AG09319 (cell line): ENCODE data around the gene ASCL3.
"Not testable (repeated sequence)": the region's sequence is repeated elsewhere in the genome, so short reads cannot be mapped to it uniquely, and the experiment has no call there.

Source experiments
- DNase-seq: peaks from one replicate; pipeline ENCODE4 v3.0.0-alpha.2; 2010; ENCODE audit warnings: low read depth; ENCODE audit errors: extremely low read depth
- TF ChIP-seq, protein P1 (sequence below): IDR thresholded peaks from 2 replicates; pipeline ENCODE4 v1.5.1; 2011; ENCODE audit warnings: low read depth, mild to moderate bottlenecking, inconsistent platforms, low read length, moderate library complexity

ASCL3 gene, protein sequence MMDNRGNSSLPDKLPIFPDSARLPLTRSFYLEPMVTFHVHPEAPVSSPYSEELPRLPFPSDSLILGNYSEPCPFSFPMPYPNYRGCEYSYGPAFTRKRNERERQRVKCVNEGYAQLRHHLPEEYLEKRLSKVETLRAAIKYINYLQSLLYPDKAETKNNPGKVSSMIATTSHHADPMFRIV

DNA sequence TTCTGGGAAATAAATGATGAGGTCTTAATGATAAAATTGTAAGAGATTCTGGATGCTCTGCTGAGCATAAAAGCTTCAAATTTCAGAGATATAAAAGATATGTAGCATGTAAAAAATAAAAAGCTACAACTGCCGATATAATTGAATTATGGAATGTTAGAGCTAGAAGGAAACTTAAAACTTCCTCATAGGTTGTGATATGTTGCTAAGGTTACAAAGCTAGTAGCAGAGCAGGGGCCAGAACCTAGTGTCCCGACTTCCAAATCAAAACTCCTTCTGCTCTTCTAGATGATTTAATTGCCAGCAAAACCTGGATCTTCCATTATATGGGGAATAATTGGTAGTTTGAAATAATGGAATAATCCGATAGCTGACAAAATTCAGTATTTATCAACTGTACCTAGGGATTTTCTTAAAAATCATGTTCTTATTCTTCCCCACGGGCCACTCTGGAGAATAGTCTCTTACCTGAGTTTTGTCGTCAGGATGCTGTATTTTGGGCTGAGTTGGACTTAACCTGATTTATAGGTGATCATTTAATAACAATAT, at the start of gene ASCL3:
TSS of gene ASCL3 (minus strand) at position 499 of the 549 bp plus-strand sequence. CDS start 4,855 bp downstream, outside the sequence.
- TF ChIP-seq, protein P1, sequence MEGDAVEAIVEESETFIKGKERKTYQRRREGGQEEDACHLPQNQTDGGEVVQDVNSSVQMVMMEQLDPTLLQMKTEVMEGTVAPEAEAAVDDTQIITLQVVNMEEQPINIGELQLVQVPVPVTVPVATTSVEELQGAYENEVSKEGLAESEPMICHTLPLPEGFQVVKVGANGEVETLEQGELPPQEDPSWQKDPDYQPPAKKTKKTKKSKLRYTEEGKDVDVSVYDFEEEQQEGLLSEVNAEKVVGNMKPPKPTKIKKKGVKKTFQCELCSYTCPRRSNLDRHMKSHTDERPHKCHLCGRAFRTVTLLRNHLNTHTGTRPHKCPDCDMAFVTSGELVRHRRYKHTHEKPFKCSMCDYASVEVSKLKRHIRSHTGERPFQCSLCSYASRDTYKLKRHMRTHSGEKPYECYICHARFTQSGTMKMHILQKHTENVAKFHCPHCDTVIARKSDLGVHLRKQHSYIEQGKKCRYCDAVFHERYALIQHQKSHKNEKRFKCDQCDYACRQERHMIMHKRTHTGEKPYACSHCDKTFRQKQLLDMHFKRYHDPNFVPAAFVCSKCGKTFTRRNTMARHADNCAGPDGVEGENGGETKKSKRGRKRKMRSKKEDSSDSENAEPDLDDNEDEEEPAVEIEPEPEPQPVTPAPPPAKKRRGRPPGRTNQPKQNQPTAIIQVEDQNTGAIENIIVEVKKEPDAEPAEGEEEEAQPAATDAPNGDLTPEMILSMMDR: no peak
- no peak for DNase-seq

DNA sequence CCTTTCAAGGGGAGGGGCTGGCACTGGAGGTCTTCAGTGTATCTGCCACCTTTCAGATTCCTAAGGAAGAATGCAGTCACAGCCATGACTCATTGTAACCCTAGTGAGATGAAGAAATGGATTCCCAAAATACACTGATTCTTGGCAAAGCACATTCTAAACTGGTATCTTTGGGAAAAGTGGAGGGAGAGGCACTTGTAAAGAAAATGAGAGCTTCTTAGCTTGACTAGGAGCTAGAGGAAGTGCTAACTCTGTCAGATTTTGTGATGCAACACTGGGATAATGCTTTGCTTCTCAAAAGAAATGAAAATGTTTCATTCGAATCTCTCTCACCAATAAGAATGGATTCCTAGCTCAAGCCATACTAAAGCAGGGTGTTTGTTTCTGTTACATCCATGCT, 46.6 kb upstream of the ASCL3 start:
- TF ChIP-seq, protein P1: no peak
- no peak for DNase-seq

DNA sequence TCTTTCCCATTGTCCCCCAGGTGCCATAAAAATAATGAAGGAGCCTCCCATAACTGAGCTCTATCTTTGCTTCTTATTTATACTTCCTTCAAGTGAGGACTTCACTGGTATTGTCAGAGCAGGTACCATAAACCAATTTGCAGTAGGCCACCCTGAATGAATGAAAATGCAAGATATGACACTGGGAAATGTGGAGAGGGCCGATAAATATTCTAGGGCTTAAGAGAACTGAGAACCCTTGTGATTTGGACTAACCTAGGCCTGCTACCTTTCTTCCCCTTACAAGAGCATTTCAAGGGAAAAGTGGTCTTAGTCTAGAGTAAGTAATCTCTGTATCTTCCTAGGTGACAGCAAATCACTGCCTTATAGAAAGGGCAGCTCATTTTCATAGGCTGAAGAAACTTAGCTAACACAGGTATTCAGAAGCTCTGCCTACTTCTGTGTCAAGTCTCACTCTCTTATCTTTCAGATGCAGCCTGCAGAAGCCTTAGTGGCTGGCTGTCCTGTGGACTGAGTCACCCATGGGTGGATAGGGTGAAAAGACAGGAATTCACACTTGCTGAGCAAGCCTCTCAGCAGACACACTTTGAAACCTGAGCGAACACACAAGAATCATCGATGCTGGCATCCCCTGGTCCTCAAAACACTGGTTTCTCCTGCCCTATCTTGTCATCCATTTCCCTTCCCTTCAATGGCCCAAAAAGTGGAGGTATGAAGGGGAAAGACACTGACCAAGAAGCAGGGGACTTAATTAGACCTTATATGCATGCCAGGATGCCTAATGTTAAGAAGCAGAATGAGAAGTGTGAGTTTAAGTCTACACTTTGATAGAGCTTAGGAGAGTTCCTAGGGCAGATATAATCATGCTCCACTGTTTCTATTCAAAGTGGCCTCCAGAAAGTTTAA, 45.8 kb upstream of the ASCL3 start:
- TF ChIP-seq, protein P1: no peak
- no peak for DNase-seq

DNA sequence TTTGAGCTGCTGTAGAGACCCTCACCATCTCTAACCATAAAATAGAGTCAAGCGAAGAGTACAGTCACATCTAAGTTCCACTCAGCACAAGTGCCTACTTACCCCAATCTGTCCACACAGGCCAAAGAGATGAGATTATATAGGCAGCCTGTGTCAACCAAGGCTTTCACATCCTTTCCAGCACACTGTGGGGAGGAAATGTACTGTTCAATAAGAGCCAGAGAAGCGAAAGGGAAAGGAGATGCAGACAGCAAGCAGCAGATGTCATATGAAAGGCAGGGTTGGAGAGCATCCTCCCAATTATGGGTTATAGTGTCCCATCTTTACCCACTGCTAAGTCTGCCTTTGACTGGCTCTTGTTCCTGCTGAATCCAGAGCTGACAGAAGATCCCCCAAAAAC, 44.6 kb upstream of the ASCL3 start:
- TF ChIP-seq, protein P1: no peak
- no peak for DNase-seq

DNA sequence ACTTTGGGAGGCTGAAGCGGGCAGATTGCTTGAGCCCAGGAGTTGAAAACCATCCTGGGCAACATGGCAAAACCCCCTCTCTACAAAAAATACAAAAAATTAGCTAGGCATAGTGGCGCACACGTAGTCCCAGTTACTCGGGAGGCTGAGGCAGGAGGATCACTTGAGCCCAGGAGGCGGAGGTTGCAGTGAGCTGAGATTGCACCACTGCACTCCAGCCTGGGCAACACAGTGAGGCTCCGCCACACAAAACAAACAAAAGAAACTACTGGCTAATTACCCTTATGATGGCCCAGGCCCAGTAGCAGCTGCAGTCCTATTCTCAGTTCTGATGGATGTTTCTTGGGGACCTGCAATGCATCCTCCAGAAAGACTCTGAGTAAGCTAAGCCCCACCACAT, 44.0 kb upstream of the ASCL3 start:
- DNase-seq: not testable (repeated sequence)

DNA sequence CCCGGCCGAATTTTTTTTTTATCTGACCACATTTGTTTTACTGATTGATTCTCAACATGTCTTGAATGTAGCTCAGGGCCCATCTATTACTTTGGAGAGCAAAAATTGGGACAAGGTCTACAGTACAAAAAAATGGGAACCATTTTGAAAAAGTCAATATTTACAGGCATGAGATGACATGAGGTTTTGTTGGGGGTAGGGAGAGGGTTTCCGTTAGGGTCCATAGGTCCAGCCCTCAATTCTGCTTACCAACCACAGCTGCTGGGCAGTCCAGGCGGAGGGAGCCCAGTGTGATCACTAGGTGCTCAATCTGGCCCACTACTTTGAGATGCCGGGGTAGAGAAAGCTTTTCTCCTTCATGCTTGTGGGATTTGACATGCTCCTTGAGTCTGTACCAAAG, 42.6 kb upstream of the ASCL3 start:
- TF ChIP-seq, protein P1: no peak
- DNase-seq: no peak

DNA sequence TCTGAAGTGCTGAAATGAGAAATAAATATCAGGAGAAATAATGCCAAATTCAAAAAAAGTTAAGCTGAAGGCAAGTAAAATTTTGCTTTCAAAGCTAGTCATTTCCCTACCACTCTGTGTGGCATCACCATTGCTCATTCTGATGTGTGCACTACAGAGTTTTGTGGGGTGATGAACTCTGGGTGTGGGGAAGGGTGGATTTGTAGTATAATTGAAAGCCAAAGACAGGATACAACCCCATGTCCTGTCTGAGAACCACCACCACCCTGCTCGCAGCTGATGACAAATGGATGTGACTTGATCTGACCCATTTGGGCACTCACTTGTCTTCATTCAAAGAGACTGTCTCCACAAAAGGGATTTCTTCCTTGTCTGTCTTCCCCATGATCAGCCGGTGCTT, 40.7 kb upstream of the ASCL3 start:
- TF ChIP-seq, protein P1: no peak
- DNase-seq: no peak
